Left cardiac atrium (tissue), 4 donors: Measurements from ENCODE around the gene DIO3. TPM values are rescaled to one million over a fixed set of nuclear protein-coding genes. Genes with fewer than 3 reads are reported as not detected.

ENCODE experiments used
- ATAC-seq, 2 donors: fragments of 200-7000 bp; cut with Tn5 transposase; one replicate each; pipeline ENCODE4 v1.9.1; 2020; ENCODE audit warnings: mild to moderate bottlenecking in 2 of 2, moderate library complexity in 2 of 2
- DNase-seq: peaks from one replicate; pipeline ENCODE4 v3.0.0-alpha.2; 2020
- intact Hi-C, 2 donors: fragments of 100-400 bp; cut with DNase I; formaldehyde crosslinking; loops; one replicate each; pipeline versions ENCODE4 v1.14.1 to v1.15.1; 2022 to 2023
- long read RNA-seq: library from polyadenylated mRNA; unstranded; transcript quantifications from one replicate; pipeline ENCODE4 v2.0.0, GENCODE V29; 2021
- total RNA-seq, 2 donors: library from RNA; stranded (reverse); fragmentation: NEBNext Ultra II Directional; extraction: Animal tissue kit (Norgen Biotek cat#: 25700); gene quantifications; one replicate each; pipeline ENCODE4 v1.2.1, GENCODE V29; 2021
- donor health status: DM: no; HTN: yes; CAD: no.
- donor health status: DM: no; HTN: yes; CAD: no; lungs with severe emphysema.
- donor health status: DM: yes; HTN: yes; CAD: no.
- donor health status: Dilated cardiomyopathy.

Gene DIO3
- total RNA-seq, result 1 to 10 TPM in 1 of 2 donors, under 1 TPM in 1; 0.37 to 1.1 TPM
- long read RNA-seq, result 0 reads

GRCh38 chr14:101561145-101561896, at the start of gene DIO3:
Gene DIO3, plus strand, starts transcription at chr14:101561495.
- DNase-seq (no peak), ATAC-seq (no peak)
- intact Hi-C loops, result no loop called here

- intact Hi-C loops, result no loop called here
- ATAC-seq, result no peak
- DNase-seq, result no peak
These were observed 49.5 kb upstream of the DIO3 start for GRCh38 chr14:101511620-101512375.

GRCh38 chr14:101512376-101512695, 49.0 kb upstream of the DIO3 start:
- DNase-seq (no peak), ATAC-seq (no peak)
- intact Hi-C loops, result no loop called here

- DNase-seq (no peak), ATAC-seq (no peak)
- intact Hi-C loops, result no loop called here
These were observed 47.2 kb upstream of the DIO3 start for GRCh38 chr14:101514136-101514535.

GRCh38 chr14:101516401-101516800, 44.9 kb upstream of the DIO3 start:
- no peak for ATAC-seq
- no peak for DNase-seq
- intact Hi-C loops, result no loop called here

- intact Hi-C loops, result no loop called here
- DNase-seq, result peak; percentile 44
- ATAC-seq, result peak in 1 of 2 donors; percentile 65
These were observed 42.5 kb upstream of the DIO3 start for GRCh38 chr14:101518611-101519473.

GRCh38 chr14:101520621-101521472, 40.4 kb upstream of the DIO3 start:
- DNase-seq (peak; percentile 56), ATAC-seq (peak; percentile 23 to 51)
- intact Hi-C loops, result no loop called here

GRCh38 chr14:101521473-101521915, 39.8 kb upstream of the DIO3 start:
- DNase-seq (no peak), ATAC-seq (no peak)
- intact Hi-C loops, result no loop called here

- intact Hi-C loops, result no loop called here
- DNase-seq, result no peak
- ATAC-seq, result no peak
These were observed 39.3 kb upstream of the DIO3 start for GRCh38 chr14:101521978-101522377.

- DNase-seq (no peak), ATAC-seq (peak in 1 of 2 donors; percentile 15)
- intact Hi-C loops, result no loop called here
These were observed 35.4 kb upstream of the DIO3 start for GRCh38 chr14:101525640-101526527.

- ATAC-seq, result no peak
- intact Hi-C loops, result no loop called here
- DNase-seq, result no peak
These were observed 33.3 kb upstream of the DIO3 start for GRCh38 chr14:101527987-101528386.

GRCh38 chr14:101529079-101529478, 32.2 kb upstream of the DIO3 start:
- DNase-seq (no peak), ATAC-seq (no peak)
- intact Hi-C loops, result no loop called here

GRCh38 chr14:101534198-101534597, 27.1 kb upstream of the DIO3 start:
- no peak for DNase-seq
- no peak for ATAC-seq
- intact Hi-C loops, result no loop called here

- ATAC-seq, result no peak
- no peak for DNase-seq
- intact Hi-C loops, result no loop called here
These were observed 26.1 kb upstream of the DIO3 start for GRCh38 chr14:101535232-101535631.

GRCh38 chr14:101535701-101536207, 25.5 kb upstream of the DIO3 start:
- intact Hi-C loops, result no loop called here
- ATAC-seq (no peak), DNase-seq (no peak)

- intact Hi-C loops, result no loop called here
- no peak for ATAC-seq
- DNase-seq, result no peak
These were observed 24.0 kb upstream of the DIO3 start for GRCh38 chr14:101537286-101537685.

GRCh38 chr14:101538878-101539277, 22.4 kb upstream of the DIO3 start:
- DNase-seq (no peak), ATAC-seq (peak in 1 of 2 donors; percentile 64)
- intact Hi-C loops, result no loop called here

GRCh38 chr14:101539880-101540279, 21.4 kb upstream of the DIO3 start:
- intact Hi-C loops, result no loop called here
- DNase-seq (no peak), ATAC-seq (no peak)
